ENCODE measurements around the gene SMYD1. TPM values are rescaled to one million over a fixed set of nuclear protein-coding genes. Genes with fewer than 3 reads are reported as not detected.

SMYD1 gene
- total RNA-seq, 1 donor from 2014 or later: not detected

GRCh38 chr2:88085602-88086001 is 18.0 kb downstream of the SMYD1 start:
- no peak for TF ChIP-seq CTCF (conservative IDR thresholded peaks at IDR 0.05; ENCODE audit: low read depth, low read length)
- no peak for DNase-seq (ENCODE audit: low read depth)
- no peak overlapping the region for H3K4me3 ChIP-seq (ENCODE audit: low read depth, low read length)

DNA sequence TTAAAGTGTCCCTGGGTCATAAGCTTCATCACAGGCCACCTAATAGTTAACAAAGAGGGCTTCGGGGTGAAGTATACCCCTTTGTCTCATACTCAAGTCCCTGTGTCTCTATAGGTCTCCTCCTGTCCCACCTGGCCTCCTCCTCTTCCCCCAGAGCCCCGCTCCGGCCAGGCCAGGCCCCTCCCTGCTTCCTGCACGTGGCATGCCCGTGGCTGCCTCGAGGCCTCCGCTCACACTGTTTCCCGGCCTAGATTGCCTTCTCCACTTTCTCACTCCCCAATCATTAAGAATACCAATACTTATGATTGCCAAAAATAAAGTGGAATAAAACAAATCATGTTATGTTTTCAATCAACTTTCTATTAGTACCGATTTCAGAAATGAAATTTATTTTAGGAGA is 18.8 kb downstream of the SMYD1 start:
- H3K4me3 ChIP-seq (ENCODE audit: low read depth, low read length): no peak overlapping the region
- no peak for TF ChIP-seq CTCF (conservative IDR thresholded peaks at IDR 0.05; ENCODE audit: low read depth, low read length)
- no peak for DNase-seq (ENCODE audit: low read depth)

DNA sequence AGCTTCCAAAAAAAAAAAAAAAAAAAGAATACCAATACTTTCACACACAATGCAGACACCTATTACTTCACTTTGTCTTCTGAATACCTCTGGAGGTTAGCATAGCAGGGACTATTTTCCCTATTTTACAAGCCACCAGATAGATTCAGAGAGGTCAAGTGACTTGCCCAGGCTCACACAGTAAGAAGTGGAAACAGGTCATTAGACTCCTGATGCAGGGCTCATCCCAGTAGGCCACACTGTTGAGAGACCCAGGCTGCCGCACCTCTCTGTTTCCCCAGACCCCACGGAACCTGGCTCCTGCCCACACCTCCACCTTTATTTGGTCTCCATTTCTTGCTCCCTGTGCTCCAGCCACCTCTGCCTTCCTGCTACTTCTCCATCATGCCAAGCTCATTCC is 19.4 kb downstream of the SMYD1 start:
- H3K4me3 ChIP-seq (ENCODE audit: low read depth, low read length): no peak overlapping the region
- no peak for TF ChIP-seq CTCF (conservative IDR thresholded peaks at IDR 0.05; ENCODE audit: low read depth, low read length)
- DNase-seq (ENCODE audit: low read depth): no peak

- no peak for DNase-seq (ENCODE audit: low read depth)
- no peak overlapping the region for H3K4me3 ChIP-seq (ENCODE audit: low read depth, low read length)
- no peak for TF ChIP-seq CTCF (conservative IDR thresholded peaks at IDR 0.05; ENCODE audit: low read depth, low read length)
Measured at GRCh38 chr2:88087763-88088162, 20.1 kb downstream of the SMYD1 start.

DNA sequence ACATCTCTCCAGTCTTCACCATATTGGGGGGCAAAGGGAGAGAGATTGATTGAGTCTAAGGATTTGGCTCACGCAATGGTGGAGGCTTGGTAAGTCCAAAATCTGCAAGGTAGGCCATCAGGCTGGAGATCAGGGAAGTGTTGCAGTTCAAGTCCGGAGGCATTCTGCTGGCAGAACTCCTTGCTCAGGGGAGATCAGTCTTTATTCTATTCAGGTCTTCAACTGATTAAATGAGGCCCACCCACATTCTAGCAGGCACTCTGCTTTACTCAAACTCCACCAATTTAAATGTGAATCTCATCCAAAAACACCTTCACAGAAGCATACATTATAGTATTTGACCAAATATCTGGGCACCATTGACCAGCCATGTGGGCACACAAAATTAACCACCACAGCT is 21.4 kb downstream of the SMYD1 start:
- TF ChIP-seq CTCF (conservative IDR thresholded peaks at IDR 0.05; ENCODE audit: low read depth, low read length): no peak
- no peak overlapping the region for H3K4me3 ChIP-seq (ENCODE audit: low read depth, low read length)
- DNase-seq (ENCODE audit: low read depth): no peak

DNA sequence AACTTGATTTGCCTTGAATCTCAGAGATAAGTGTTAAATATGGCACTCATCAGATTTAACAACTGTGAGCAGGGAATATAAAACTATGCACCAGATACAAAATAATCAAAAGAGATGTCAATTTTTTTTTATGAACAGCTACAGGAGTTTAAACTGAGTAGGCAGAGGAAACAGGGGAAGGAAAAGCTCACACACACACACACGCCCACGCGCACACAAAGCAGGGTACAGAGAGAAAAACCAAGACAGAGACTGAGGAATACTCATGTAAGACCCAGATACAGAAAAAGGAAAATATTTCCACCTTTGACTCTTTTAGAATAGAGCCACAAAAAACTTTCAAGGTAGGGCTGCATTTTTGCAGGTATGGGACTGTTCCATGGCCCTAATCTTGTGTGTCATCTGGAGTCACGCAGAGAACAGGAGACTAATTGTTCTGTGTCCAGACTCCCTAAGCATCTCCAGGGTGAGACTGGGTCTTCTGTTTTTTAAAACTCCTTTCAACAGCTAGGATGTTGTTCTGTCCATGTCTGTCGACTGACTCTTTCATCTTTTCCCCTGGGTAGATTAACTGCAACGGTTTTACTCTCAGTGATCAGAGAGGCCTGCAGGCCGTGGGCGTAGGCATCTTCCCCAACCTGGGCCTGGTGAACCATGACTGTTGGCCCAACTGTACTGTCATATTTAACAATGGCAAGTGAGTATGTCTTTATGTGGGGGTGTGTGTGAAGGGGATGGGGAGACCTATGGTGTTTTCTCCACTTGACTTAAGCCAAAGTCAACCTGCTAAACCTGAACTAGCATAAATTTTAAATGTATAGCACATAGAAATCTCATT is 23.0 kb downstream of the SMYD1 start:
- no peak for TF ChIP-seq CTCF (conservative IDR thresholded peaks at IDR 0.05; ENCODE audit: low read depth, low read length)
- DNase-seq (ENCODE audit: low read depth): no peak
- H3K4me3 ChIP-seq (ENCODE audit: low read depth, low read length): no peak overlapping the region

DNA sequence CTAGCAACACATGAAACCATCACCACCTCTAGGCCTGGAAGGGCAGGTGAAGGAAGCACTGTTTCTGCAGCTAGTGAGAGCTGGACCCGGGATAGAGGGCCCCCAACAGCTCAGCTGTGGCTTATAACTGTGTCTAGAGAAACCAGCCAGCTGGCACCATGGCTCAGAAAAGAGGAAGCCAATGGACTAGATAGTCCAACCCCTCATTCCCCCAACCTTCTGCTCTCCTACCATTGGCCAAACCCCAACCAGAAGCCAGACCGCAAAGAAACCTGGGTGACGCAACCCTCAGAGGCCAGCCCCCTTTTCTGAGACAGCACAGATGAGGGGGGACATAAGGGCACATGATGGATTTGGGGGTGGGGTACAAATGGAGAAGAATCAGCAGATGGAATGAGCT is 24.3 kb downstream of the SMYD1 start:
- DNase-seq (ENCODE audit: low read depth): no peak
- H3K4me3 ChIP-seq (ENCODE audit: low read depth, low read length): no peak overlapping the region
- no peak for TF ChIP-seq CTCF (conservative IDR thresholded peaks at IDR 0.05; ENCODE audit: low read depth, low read length)
